ENCODE results near the gene AGO3.

DNA sequence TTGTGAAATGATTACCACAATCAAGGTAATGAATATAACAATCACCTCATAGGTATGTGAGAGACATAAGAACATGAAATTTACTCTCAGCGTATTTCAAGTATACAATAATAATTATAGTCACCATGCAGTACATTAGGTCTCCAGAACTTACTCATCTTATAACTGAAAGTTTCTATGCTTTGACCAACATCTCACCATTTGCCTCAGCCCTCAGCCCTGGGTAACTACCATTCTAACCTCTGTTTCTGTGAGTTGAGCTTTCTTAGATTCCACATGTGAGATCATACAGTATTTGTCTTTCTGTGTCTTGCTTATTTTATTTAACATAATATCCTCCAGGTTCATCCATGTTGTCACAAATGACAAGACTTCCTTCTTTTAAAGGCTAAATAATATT, 57.3 kb downstream of the AGO3 start:
- TF ChIP-seq, protein P1, sequence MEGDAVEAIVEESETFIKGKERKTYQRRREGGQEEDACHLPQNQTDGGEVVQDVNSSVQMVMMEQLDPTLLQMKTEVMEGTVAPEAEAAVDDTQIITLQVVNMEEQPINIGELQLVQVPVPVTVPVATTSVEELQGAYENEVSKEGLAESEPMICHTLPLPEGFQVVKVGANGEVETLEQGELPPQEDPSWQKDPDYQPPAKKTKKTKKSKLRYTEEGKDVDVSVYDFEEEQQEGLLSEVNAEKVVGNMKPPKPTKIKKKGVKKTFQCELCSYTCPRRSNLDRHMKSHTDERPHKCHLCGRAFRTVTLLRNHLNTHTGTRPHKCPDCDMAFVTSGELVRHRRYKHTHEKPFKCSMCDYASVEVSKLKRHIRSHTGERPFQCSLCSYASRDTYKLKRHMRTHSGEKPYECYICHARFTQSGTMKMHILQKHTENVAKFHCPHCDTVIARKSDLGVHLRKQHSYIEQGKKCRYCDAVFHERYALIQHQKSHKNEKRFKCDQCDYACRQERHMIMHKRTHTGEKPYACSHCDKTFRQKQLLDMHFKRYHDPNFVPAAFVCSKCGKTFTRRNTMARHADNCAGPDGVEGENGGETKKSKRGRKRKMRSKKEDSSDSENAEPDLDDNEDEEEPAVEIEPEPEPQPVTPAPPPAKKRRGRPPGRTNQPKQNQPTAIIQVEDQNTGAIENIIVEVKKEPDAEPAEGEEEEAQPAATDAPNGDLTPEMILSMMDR (IDR thresholded peaks at IDR 0.05): no peak
- no peak for TF ChIP-seq POLR2A (IDR thresholded peaks at IDR 0.05)

Measured in uterus (tissue), 2 donors.